WTC11 (cell line): ENCODE results near the gene MTSS2. TPM values are rescaled to one million over a fixed set of nuclear protein-coding genes. Genes with fewer than 3 reads are reported as not detected.

Experiments
- ATAC-seq: fragments of 200-7000 bp; cut with Tn5 transposase; 2 replicates; pipeline ENCODE4 v1.10.0; 2021; ENCODE audit warnings: mild to moderate bottlenecking, moderate library complexity
- CTCF ChIA-PET: fragments of 300-600 bp; sonication (Branson Sonifier 250); formaldehyde crosslinking; loops from one replicate; lab custom pipeline; 2021; ENCODE audit warnings: antibody characterized with exemption; lab: Charles Lee
- POLR2A ChIA-PET: fragments of 350-600 bp; sonication (Branson Sonifier 250); formaldehyde crosslinking; loops from one replicate; lab custom pipeline; 2021; ENCODE audit warnings: antibody characterized with exemption; lab: Charles Lee
- DNase-seq: peaks from one replicate; pipeline ENCODE4 v3.0.0; 2021; ENCODE audit warnings: low spot score
- H3K27ac Mint-ChIP-seq: 2 replicates; pipeline ENCODE4 v1.8.0; 2021; ENCODE audit warnings: mixed read lengths
- H3K27me3 Mint-ChIP-seq: 2 replicates; pipeline ENCODE4 v1.8.0; 2021; ENCODE audit warnings: low read depth, mild to moderate bottlenecking, moderate library complexity, mixed read lengths
- H3K36me3 Mint-ChIP-seq: 2 replicates; pipeline ENCODE4 v1.8.0; 2021; ENCODE audit warnings: mixed read lengths
- H3K4me1 Mint-ChIP-seq: 2 replicates; pipeline ENCODE4 v1.8.0; 2022; ENCODE audit warnings: mixed read lengths
- H3K4me3 Mint-ChIP-seq: 2 replicates; pipeline ENCODE4 v1.8.0; 2021; ENCODE audit warnings: mild to moderate bottlenecking, moderate library complexity, mixed read lengths
- H3K9me3 Mint-ChIP-seq: 2 replicates; pipeline ENCODE4 v1.8.0; 2021; ENCODE audit warnings: mixed read lengths
- ATF1 ChIP-seq: sonication (generic); formaldehyde crosslinking; IDR thresholded peaks from 2 replicates; pipeline ENCODE4 v1.8.1; 2023; ENCODE audit warnings: mild to moderate bottlenecking, moderate library complexity, missing genetic modification reagents
- ATF3 ChIP-seq: sonication (generic); formaldehyde crosslinking; conservative IDR thresholded peaks from 2 replicates; pipeline ENCODE4 v1.8.1; 2022; ENCODE audit warnings: mild to moderate bottlenecking, missing genetic modification reagents
- CREB1 ChIP-seq: sonication (generic); formaldehyde crosslinking; IDR thresholded peaks from 2 replicates; pipeline ENCODE4 v1.8.0; 2023; ENCODE audit warnings: mild to moderate bottlenecking, missing genetic modification reagents
- EMX1 ChIP-seq: fragments of 250-450 bp; sonication (Bioruptor Pico); IDR thresholded peaks from 2 replicates; pipeline ENCODE4 v1.8.0; 2021; ENCODE audit warnings: mild to moderate bottlenecking
- ETV6 ChIP-seq: sonication (generic); formaldehyde crosslinking; IDR thresholded peaks from 2 replicates; pipeline ENCODE4 v1.8.1; 2022; ENCODE audit warnings: mild to moderate bottlenecking, missing genetic modification reagents
- FOXJ3 ChIP-seq: sonication (generic); formaldehyde crosslinking; IDR thresholded peaks from 2 replicates; pipeline ENCODE4 v1.9.0; 2021; ENCODE audit warnings: missing genetic modification reagents, mild to moderate bottlenecking, borderline replicate concordance
- GABPB1 ChIP-seq: sonication (generic); formaldehyde crosslinking; IDR thresholded peaks from 2 replicates; pipeline ENCODE4 v1.8.1; 2023; ENCODE audit warnings: mild to moderate bottlenecking, missing genetic modification reagents
- GTF2I ChIP-seq: fragments of 250-450 bp; sonication (Bioruptor Pico); conservative IDR thresholded peaks from 2 replicates; pipeline ENCODE4 v1.4.0; 2021; ENCODE audit warnings: mild to moderate bottlenecking
- JAZF1 ChIP-seq: fragments of 250-450 bp; sonication (Bioruptor Pico); IDR thresholded peaks from 2 replicates; pipeline ENCODE4 v1.9.0; 2021; ENCODE audit warnings: moderate library complexity, mild to moderate bottlenecking, inconsistent platforms
- JUN ChIP-seq: sonication (generic); formaldehyde crosslinking; IDR thresholded peaks from 2 replicates; pipeline ENCODE4 v1.8.0; 2023; ENCODE audit warnings: mild to moderate bottlenecking, missing genetic modification reagents
- MYBL2 ChIP-seq: sonication (generic); formaldehyde crosslinking; IDR thresholded peaks from 2 replicates; pipeline ENCODE4 v1.8.1; 2023; ENCODE audit warnings: mild to moderate bottlenecking, moderate library complexity, missing genetic modification reagents
- PREB ChIP-seq: sonication (generic); formaldehyde crosslinking; IDR thresholded peaks from 2 replicates; pipeline ENCODE4 v1.8.1; 2022; ENCODE audit warnings: mild to moderate bottlenecking, missing genetic modification reagents, moderate library complexity, borderline replicate concordance
- RELA ChIP-seq: sonication (generic); formaldehyde crosslinking; IDR thresholded peaks from 2 replicates; pipeline ENCODE4 v1.8.1; 2022; ENCODE audit warnings: missing genetic modification reagents, mild to moderate bottlenecking, borderline replicate concordance
- SMAD3 ChIP-seq: sonication (generic); formaldehyde crosslinking; IDR thresholded peaks from 2 replicates; pipeline ENCODE4 v1.8.0; 2022; ENCODE audit warnings: missing genetic modification reagents, mild to moderate bottlenecking, borderline replicate concordance
- SOX15 ChIP-seq: fragments of 250-450 bp; sonication (Bioruptor Pico); IDR thresholded peaks from 2 replicates; pipeline ENCODE4 v1.9.0; 2021; ENCODE audit warnings: mild to moderate bottlenecking
- ZMAT4 ChIP-seq: fragments of 250-450 bp; sonication (Bioruptor Pico); IDR thresholded peaks from 2 replicates; pipeline ENCODE4 v1.9.0; 2021; ENCODE audit warnings: mild to moderate bottlenecking
- ZNF138 ChIP-seq: sonication (generic); formaldehyde crosslinking; conservative IDR thresholded peaks from 2 replicates; pipeline ENCODE4 v1.8.1; 2022; ENCODE audit warnings: mild to moderate bottlenecking, moderate library complexity, missing genetic modification reagents
- ZNF232 ChIP-seq: sonication (generic); formaldehyde crosslinking; IDR thresholded peaks from 2 replicates; pipeline ENCODE4 v1.8.0; 2022; ENCODE audit warnings: mild to moderate bottlenecking, missing genetic modification reagents
- ZNF263 ChIP-seq: sonication (generic); formaldehyde crosslinking; IDR thresholded peaks from 2 replicates; pipeline ENCODE4 v1.8.1; 2022; ENCODE audit warnings: low read depth, mild to moderate bottlenecking, moderate library complexity, missing genetic modification reagents
- ZNF281 ChIP-seq: sonication (generic); formaldehyde crosslinking; IDR thresholded peaks from 2 replicates; pipeline ENCODE4 v1.8.0; 2023; ENCODE audit warnings: mild to moderate bottlenecking, missing genetic modification reagents
- ZNF317 ChIP-seq: sonication (generic); formaldehyde crosslinking; IDR thresholded peaks from 2 replicates; pipeline ENCODE4 v1.8.1; 2023; ENCODE audit warnings: low read depth, mild to moderate bottlenecking, moderate library complexity, missing genetic modification reagents, borderline replicate concordance
- ZNF423 ChIP-seq: fragments of 250-450 bp; sonication (Bioruptor Pico); IDR thresholded peaks from 2 replicates; pipeline ENCODE4 v2.1.2; 2022; ENCODE audit warnings: mild to moderate bottlenecking, moderate library complexity
- ZNF512 ChIP-seq: sonication (generic); formaldehyde crosslinking; IDR thresholded peaks from 2 replicates; pipeline ENCODE4 v1.8.1; 2022; ENCODE audit warnings: missing genetic modification reagents, borderline replicate concordance
- ZNF671 ChIP-seq: fragments of 250-450 bp; sonication (Bioruptor Pico); IDR thresholded peaks from 2 replicates; pipeline ENCODE4 v1.8.0; 2021; ENCODE audit warnings: mild to moderate bottlenecking
- total RNA-seq: library from RNA; stranded (reverse); gene quantifications from 3 replicates; pipeline ENCODE4 v1.2.3, GENCODE V29; 2021
- TF ChIP-seq, protein P1 (sequence below): sonication (generic); formaldehyde crosslinking; IDR thresholded peaks from 2 replicates; pipeline ENCODE4 v1.8.0; 2022; ENCODE audit warnings: mild to moderate bottlenecking, missing genetic modification reagents
- TF ChIP-seq, protein P2 (sequence below): sonication (generic); formaldehyde crosslinking; IDR thresholded peaks from 2 replicates; pipeline ENCODE4 v1.8.1; 2022; ENCODE audit warnings: low read depth, mild to moderate bottlenecking, moderate library complexity, missing genetic modification reagents, borderline replicate concordance

Gene MTSS2
- total RNA-seq, 1 experiment from 2014 or later, result 28.3 TPM

DNA sequence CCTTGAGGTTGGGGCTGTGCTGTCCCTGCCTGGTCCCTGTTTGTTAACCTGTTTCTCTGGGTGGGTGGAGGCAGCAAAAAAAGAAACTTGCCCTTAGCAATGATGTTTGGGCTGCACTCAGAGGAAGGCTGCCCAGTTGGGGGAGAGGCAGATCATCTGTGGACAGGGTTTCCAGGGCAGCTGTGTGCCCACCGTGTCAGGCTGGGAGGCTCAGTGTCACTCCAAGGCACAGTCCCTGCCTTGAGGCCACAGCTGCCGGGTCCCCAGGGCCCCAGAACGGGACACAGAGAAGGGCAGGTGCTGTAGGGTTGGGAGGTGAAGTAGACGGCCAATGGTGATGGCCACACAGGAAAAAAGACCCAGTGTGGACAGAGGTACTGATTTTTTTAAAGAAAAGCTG, 35.6 kb downstream of the MTSS2 start (continued):
- TF ChIP-seq ZNF281 (CRISPR knock-in tag) (no peak), ZMAT4 (CRISPR knock-in tag) (no peak), ZNF423 (CRISPR knock-in tag) (no peak), SMAD3 (CRISPR knock-in tag) (no peak), PREB (CRISPR knock-in tag) (no peak), ZNF232 (CRISPR knock-in tag) (no peak), GTF2I (CRISPR knock-in tag) (no peak), ZNF138 (CRISPR knock-in tag) (no peak), GABPB1 (CRISPR knock-in tag) (no peak), EMX1 (CRISPR knock-in tag) (no peak), JUN (CRISPR knock-in tag) (no peak), ETV6 (CRISPR knock-in tag) (no peak)

DNA sequence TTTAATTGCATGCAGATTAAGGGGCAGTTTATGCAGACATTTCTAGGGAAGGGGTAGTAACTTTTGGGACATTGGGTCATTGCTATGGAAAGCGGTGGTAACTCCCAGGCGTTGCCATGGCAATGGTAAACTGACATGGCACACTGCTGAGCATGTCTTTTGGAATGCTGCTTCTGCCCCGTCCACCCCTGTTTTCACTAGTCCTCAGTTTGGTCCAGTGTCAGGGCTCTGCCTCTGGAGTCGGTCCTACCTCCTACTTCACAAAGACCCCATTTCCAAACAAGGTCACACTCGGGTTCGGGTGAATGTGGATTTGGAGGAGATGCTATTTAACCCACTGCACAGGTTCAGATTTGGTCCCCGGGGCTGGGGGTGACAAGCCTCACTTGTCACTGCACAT, 36.6 kb downstream of the MTSS2 start:
- ATAC-seq (no peak), DNase-seq (no peak)
- Mint-ChIP-seq H3K4me3 (no peak overlapping the region), H3K4me1 (peaks cover 17% of the 10 kb centered on the region), H3K9me3 (peaks cover 16% of the 10 kb centered on the region), H3K36me3 (peaks cover 18% of the 10 kb centered on the region)
- TF ChIP-seq RELA, result no peak
- TF ChIP-seq ZNF138 (CRISPR knock-in tag), result no peak
- no peak for TF ChIP-seq MYBL2 (CRISPR knock-in tag)
- TF ChIP-seq JAZF1 (CRISPR knock-in tag), result no peak
- no peak for TF ChIP-seq ZNF423 (CRISPR knock-in tag)
- TF ChIP-seq ZNF263 (CRISPR knock-in tag), result no peak
- TF ChIP-seq FOXJ3 (CRISPR knock-in tag), result no peak
- TF ChIP-seq, all 79 proteins: peak for 0
- ChIA-PET POLR2A (no interaction called here), CTCF (no interaction called here)
- no peaks in the 10 kb centered on the region for H3K27me3 Mint-ChIP-seq
- H3K27ac Mint-ChIP-seq, result no peak overlapping the region

GRCh38 chr16:70648606-70649005, 37.2 kb downstream of the MTSS2 start:
- ATAC-seq, result no peak
- H3K27me3 Mint-ChIP-seq, result no peaks in the 10 kb centered on the region
- POLR2A ChIA-PET, result interaction anchor here (0.6 kb wide), 1 partner anchor 58 kb away, joined by 3 read pairs; no protein-coding TSS in a partner anchor
- no peak overlapping the region for H3K4me3 Mint-ChIP-seq
- peaks cover 16% of the 10 kb centered on the region for H3K9me3 Mint-ChIP-seq
- peaks cover 18% of the 10 kb centered on the region for H3K36me3 Mint-ChIP-seq
- no peak overlapping the region for H3K27ac Mint-ChIP-seq
- CTCF ChIA-PET, result interaction anchor here (0.6 kb wide), 1 partner anchor 26 kb away, joined by 3 read pairs; no protein-coding TSS in a partner anchor
- DNase-seq, result no peak
- peaks cover 12% of the 10 kb centered on the region for H3K4me1 Mint-ChIP-seq
- TF ChIP-seq CREB1 (no peak), JUN (CRISPR knock-in tag) (no peak), ZNF671 (CRISPR knock-in tag) (no peak), SMAD3 (CRISPR knock-in tag) (no peak), ZNF317 (CRISPR knock-in tag) (no peak), ATF1 (CRISPR knock-in tag) (no peak), SOX15 (CRISPR knock-in tag) (no peak), ZNF512 (no peak), ATF3 (no peak)
- TF ChIP-seq, protein P1, sequence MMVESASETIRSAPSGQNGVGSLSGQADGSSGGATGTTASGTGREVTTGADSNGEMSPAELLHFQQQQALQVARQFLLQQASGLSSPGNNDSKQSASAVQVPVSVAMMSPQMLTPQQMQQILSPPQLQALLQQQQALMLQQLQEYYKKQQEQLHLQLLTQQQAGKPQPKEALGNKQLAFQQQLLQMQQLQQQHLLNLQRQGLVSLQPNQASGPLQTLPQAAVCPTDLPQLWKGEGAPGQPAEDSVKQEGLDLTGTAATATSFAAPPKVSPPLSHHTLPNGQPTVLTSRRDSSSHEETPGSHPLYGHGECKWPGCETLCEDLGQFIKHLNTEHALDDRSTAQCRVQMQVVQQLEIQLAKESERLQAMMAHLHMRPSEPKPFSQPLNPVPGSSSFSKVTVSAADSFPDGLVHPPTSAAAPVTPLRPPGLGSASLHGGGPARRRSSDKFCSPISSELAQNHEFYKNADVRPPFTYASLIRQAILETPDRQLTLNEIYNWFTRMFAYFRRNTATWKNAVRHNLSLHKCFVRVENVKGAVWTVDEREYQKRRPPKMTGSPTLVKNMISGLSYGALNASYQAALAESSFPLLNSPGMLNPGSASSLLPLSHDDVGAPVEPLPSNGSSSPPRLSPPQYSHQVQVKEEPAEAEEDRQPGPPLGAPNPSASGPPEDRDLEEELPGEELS (CRISPR knock-in tag), result no peak
- TF ChIP-seq, protein P2, sequence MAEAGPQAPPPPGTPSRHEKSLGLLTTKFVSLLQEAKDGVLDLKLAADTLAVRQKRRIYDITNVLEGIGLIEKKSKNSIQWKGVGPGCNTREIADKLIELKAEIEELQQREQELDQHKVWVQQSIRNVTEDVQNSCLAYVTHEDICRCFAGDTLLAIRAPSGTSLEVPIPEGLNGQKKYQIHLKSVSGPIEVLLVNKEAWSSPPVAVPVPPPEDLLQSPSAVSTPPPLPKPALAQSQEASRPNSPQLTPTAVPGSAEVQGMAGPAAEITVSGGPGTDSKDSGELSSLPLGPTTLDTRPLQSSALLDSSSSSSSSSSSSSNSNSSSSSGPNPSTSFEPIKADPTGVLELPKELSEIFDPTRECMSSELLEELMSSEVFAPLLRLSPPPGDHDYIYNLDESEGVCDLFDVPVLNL (CRISPR knock-in tag), result no peak
